OCI-LY3 (cell line): ENCODE data around the gene RDX.

Source experiments
- H2AFZ ChIP-seq: fragments of 200-600, 300-600 bp; shearing (Covaris generic); 2 replicates; pipeline ENCODE4 v1.6.0; 2014; ENCODE audit warnings: antibody characterized with exemption, low read depth, low read length
- H3K27ac ChIP-seq: fragments of 200-600, 300-600 bp; sonication (generic); 2 replicates; pipeline ENCODE4 v1.5.1; 2014; ENCODE audit warnings: mild to moderate bottlenecking, low read length, moderate library complexity, mixed read lengths
- H3K27me3 ChIP-seq: fragments of 200-600, 300-600 bp; sonication (generic); 2 replicates; pipeline ENCODE4 v1.6.1; 2014; ENCODE audit warnings: low read depth, low read length, mixed read lengths
- H3K36me3 ChIP-seq: fragments of 200-600, 300-600 bp; sonication (generic); replicated peaks from 2 replicates; pipeline ENCODE3; 2014; ENCODE audit warnings: low read depth, low read length, mixed read lengths
- H3K4me1 ChIP-seq: fragments of 300-600, 200-600 bp; sonication (generic); 2 replicates; pipeline ENCODE4 v1.6.1; 2014; ENCODE audit warnings: low read length, mixed read lengths
- H3K4me2 ChIP-seq: fragments of 200-600, 300-600 bp; sonication (generic); 2 replicates; pipeline ENCODE4 v1.6.1; 2014; ENCODE audit warnings: low read length, mixed read lengths
- H3K4me3 ChIP-seq: fragments of 300-600, 200-600 bp; sonication (generic); 2 replicates; pipeline ENCODE4 v1.5.1; 2014; ENCODE audit warnings: antibody characterized with exemption, mild to moderate bottlenecking, low read length, moderate library complexity
- H3K79me2 ChIP-seq: fragments of 300-600, 200-600 bp; shearing (Covaris generic); 2 replicates; pipeline ENCODE4 v1.6.1; 2014; ENCODE audit warnings: mild to moderate bottlenecking, low read length, mixed read lengths
- H3K9ac ChIP-seq: fragments of 300-600, 200-600 bp; shearing (Covaris generic); 2 replicates; pipeline ENCODE4 v1.6.0; 2014; ENCODE audit warnings: mild to moderate bottlenecking, low read length, moderate library complexity
- H3K9me3 ChIP-seq: fragments of 200-600, 300-600 bp; shearing (Covaris generic); 2 replicates; pipeline ENCODE4 v1.6.1; 2014; ENCODE audit warnings: low read length, mixed read lengths; ENCODE audit not compliant: insufficient read depth
- H4K20me1 ChIP-seq: fragments of 200-600, 300-600 bp; sonication (generic); 2 replicates; pipeline ENCODE4 v1.6.1; 2016; ENCODE audit warnings: low read length, mixed read lengths; ENCODE audit not compliant: insufficient read depth
- EZH2phosphoT487 ChIP-seq: fragments of 200-600 bp; shearing (Covaris generic); IDR thresholded peaks from 2 replicates; pipeline ENCODE4 v1.6.1; 2018; ENCODE audit warnings: antibody characterized with exemption, mixed run types, low read depth
- TF ChIP-seq, protein P1 (sequence below): fragments of 200-600, 300-600 bp; sonication (generic); IDR thresholded peaks from 2 replicates; pipeline ENCODE4 v1.5.1; 2014; ENCODE audit warnings: antibody characterized with exemption, low read length, low read depth

The RDX gene

DNA sequence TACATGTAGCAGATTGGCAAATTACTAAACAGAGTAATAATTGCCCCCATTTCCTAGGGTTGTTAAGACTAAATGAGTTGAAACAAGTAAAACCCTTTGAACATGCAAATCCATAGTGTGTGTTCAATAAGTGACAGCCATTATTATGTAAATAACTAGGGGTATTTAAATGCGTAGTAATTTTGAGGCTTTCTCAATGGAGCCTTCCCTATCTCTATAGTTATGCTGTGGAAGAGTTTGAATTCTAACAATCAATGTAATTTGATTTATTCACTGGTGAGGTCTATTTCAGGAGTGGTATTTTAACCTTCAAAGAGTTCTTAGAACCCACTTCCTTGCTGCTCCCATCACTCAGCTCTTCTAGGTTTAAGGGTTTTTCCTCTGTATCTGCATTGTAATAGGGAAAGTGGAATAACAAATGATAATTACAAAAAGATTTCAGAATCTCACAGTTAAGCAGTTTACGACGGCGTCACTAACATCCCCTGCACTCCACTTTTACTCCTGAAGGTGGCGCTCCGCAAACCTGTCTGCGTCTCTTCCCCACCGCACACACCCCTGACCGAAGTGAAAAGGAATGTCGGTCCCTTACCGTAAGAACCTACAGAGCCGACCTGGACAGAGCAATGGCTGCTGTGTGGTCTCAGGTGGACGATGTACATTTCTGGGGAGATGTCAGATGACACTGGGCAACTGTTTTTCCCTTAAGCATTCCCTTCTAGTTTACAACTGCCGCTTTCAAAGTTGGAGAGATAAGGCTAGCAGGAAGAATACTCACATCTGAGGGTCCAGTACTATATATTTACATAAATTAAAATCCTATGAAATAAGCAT lies 122.4 kb downstream of the RDX start:
- Histone ChIP-seq H3K79me2 (no peaks in the 10 kb centered on the region), H2AFZ (no peak overlapping the region), H3K27me3 (no peaks in the 10 kb centered on the region), H3K27ac (no peak overlapping the region), H3K36me3 (no peaks in the 10 kb centered on the region), H3K9me3 (no peaks in the 10 kb centered on the region), H3K4me2 (peak overlapping the region; percentile 45), H3K4me1 (no peaks in the 10 kb centered on the region; the same call in 1 of the 2 replicates), H3K4me3 (peak overlapping the region; percentile 13; the same call in 1 of the 2 replicates), H3K9ac (no peak overlapping the region), H4K20me1 (no peaks in the 10 kb centered on the region)
- TF ChIP-seq, protein P1, sequence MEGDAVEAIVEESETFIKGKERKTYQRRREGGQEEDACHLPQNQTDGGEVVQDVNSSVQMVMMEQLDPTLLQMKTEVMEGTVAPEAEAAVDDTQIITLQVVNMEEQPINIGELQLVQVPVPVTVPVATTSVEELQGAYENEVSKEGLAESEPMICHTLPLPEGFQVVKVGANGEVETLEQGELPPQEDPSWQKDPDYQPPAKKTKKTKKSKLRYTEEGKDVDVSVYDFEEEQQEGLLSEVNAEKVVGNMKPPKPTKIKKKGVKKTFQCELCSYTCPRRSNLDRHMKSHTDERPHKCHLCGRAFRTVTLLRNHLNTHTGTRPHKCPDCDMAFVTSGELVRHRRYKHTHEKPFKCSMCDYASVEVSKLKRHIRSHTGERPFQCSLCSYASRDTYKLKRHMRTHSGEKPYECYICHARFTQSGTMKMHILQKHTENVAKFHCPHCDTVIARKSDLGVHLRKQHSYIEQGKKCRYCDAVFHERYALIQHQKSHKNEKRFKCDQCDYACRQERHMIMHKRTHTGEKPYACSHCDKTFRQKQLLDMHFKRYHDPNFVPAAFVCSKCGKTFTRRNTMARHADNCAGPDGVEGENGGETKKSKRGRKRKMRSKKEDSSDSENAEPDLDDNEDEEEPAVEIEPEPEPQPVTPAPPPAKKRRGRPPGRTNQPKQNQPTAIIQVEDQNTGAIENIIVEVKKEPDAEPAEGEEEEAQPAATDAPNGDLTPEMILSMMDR, result peak; percentile 79
- TF ChIP-seq EZH2phosphoT487, result no peak

GRCh38 chr11:110172468-110173065 lies 123.8 kb downstream of the RDX start:
- no peaks in the 10 kb centered on the region for H3K36me3 ChIP-seq
- H3K4me2 ChIP-seq, result no peak overlapping the region
- no peaks in the 10 kb centered on the region for H4K20me1 ChIP-seq
- H3K9ac ChIP-seq, result no peak overlapping the region
- no peak overlapping the region for H3K4me3 ChIP-seq
- H3K27me3 ChIP-seq, result no peaks in the 10 kb centered on the region
- no peak overlapping the region for H2AFZ ChIP-seq
- H3K4me1 ChIP-seq, result no peaks in the 10 kb centered on the region; the same call in 1 of the 2 replicates
- no peak overlapping the region for H3K27ac ChIP-seq
- TF ChIP-seq, protein P1, result no peak
- no peak for TF ChIP-seq EZH2phosphoT487
- no peaks in the 10 kb centered on the region for H3K79me2 ChIP-seq
- H3K9me3 ChIP-seq, result no peaks in the 10 kb centered on the region

GRCh38 chr11:110169738-110170137 lies 126.7 kb downstream of the RDX start:
- H3K4me3 ChIP-seq, result no peak overlapping the region
- H3K9ac ChIP-seq, result no peak overlapping the region
- peaks cover 6% of the 10 kb centered on the region for H3K36me3 ChIP-seq
- TF ChIP-seq, protein P1, result no peak
- TF ChIP-seq EZH2phosphoT487, result no peak
- H3K4me2 ChIP-seq, result no peak overlapping the region
- no peaks in the 10 kb centered on the region for H4K20me1 ChIP-seq
- no peaks in the 10 kb centered on the region for H3K27me3 ChIP-seq
- no peak overlapping the region for H2AFZ ChIP-seq
- H3K27ac ChIP-seq, result no peak overlapping the region
- no peaks in the 10 kb centered on the region for H3K9me3 ChIP-seq
- no peaks in the 10 kb centered on the region; the same call in 1 of the 2 replicates for H3K4me1 ChIP-seq
- no peaks in the 10 kb centered on the region for H3K79me2 ChIP-seq

DNA sequence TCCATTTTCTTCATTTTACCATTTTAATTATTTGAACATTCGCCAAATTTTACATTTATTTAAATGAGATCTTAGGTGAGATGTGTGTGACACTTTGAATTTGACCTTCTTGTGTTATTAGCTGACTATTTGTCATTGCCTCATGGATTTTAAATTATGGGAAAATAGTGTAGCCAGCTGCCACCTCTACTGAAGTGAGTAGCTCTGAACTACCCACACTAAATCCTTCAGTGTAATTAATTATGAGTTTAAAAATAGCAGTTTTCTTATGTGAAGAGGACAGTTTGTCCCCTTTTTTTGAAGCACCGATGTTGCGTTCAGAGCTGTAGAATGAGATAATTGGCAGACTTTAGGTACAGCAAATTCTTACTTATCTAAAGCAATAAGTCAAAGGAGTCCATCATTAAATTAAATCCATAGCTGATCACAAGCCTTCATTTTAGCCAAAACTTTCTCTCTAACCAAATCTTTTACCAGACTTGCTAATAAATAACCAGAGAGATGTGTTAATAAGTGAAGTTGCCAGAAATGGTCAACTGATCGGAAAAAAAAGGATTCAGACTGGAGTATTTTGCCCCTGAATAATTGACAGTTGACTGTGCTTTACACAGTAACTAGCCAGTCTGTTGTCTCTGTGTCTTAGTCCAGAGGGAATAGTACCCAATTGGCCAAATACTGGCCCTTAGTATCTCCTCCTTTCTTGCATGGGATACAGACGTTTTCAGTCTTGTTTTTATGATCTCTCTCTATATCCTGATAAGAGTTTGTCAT lies 128.2 kb downstream of the RDX start:
- no peaks in the 10 kb centered on the region for H3K27me3 ChIP-seq
- H3K4me1 ChIP-seq, result peaks cover 10% of the 10 kb centered on the region
- H3K36me3 ChIP-seq, result peaks cover 13% of the 10 kb centered on the region
- no peaks in the 10 kb centered on the region for H4K20me1 ChIP-seq
- H2AFZ ChIP-seq, result no peak overlapping the region
- no peak overlapping the region for H3K9ac ChIP-seq
- H3K9me3 ChIP-seq, result no peaks in the 10 kb centered on the region
- no peaks in the 10 kb centered on the region for H3K79me2 ChIP-seq
- TF ChIP-seq, protein P1, result no peak
- TF ChIP-seq EZH2phosphoT487, result no peak
- no peak overlapping the region for H3K4me2 ChIP-seq
- no peak overlapping the region for H3K4me3 ChIP-seq
- no peak overlapping the region for H3K27ac ChIP-seq
